Ovary (tissue), 3 donors: Measurements from ENCODE around the gene NPR1.

ENCODE experiments used
- EP300 ChIP-seq: sonication (generic); formaldehyde crosslinking; IDR thresholded peaks from one replicate; pipeline ENCODE4 v1.6.1; 2017; ENCODE audit warnings: antibody characterized with exemption
- POLR2A ChIP-seq: fragments of 450-650 bp; IDR thresholded peaks from one replicate; pipeline ENCODE4 v1.6.1; 2017; ENCODE audit warnings: antibody characterized with exemption, mild to moderate bottlenecking, moderate library complexity
- TF ChIP-seq, protein P1 (sequence below), 3 donors: fragments of 450-650 bp in 2 of 3; fragments of 200-600 bp in 1 of 3; IDR thresholded peaks; one replicate each; pipeline versions ENCODE4 v1.5.1 to v1.8.0; 2016 to 2022; ENCODE audit warnings: antibody characterized with exemption in 3 of 3, mild to moderate bottlenecking in 1 of 3
- donor health status: DM: no; HTN: no; CAD: no.

- TF ChIP-seq, protein P1, sequence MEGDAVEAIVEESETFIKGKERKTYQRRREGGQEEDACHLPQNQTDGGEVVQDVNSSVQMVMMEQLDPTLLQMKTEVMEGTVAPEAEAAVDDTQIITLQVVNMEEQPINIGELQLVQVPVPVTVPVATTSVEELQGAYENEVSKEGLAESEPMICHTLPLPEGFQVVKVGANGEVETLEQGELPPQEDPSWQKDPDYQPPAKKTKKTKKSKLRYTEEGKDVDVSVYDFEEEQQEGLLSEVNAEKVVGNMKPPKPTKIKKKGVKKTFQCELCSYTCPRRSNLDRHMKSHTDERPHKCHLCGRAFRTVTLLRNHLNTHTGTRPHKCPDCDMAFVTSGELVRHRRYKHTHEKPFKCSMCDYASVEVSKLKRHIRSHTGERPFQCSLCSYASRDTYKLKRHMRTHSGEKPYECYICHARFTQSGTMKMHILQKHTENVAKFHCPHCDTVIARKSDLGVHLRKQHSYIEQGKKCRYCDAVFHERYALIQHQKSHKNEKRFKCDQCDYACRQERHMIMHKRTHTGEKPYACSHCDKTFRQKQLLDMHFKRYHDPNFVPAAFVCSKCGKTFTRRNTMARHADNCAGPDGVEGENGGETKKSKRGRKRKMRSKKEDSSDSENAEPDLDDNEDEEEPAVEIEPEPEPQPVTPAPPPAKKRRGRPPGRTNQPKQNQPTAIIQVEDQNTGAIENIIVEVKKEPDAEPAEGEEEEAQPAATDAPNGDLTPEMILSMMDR (IDR thresholded peaks at IDR 0.05), result no peak
- TF ChIP-seq POLR2A (no peak), EP300 (no peak)
Observed at GRCh38 chr1:153662269-153662668, 16.2 kb upstream of the NPR1 start.
